Activated CD8-positive, alpha-beta T cell treated with anti-CD3 and anti-CD28 coated beads, Interleukin-2, amount 10 ng/mL, durations not matched to agents 7 days and 5 days (primary cell): Measurements from ENCODE around the gene SDSL. TPM values are rescaled to one million over a fixed set of nuclear protein-coding genes. Genes with fewer than 3 reads are reported as not detected.

ENCODE experiments used
- ATAC-seq: fragments of 150-1000 bp; cut with Tn5 transposase; one replicate; pipeline ENCODE4 v1.10.0; 2021; ENCODE audit warnings: moderate library complexity
- CTCF ChIA-PET: fragments of 350-600 bp; sonication (Branson Sonifier 250); formaldehyde crosslinking; loops from one replicate; lab custom pipeline; 2021; ENCODE audit warnings: antibody characterized with exemption; lab: Charles Lee
- POLR2A ChIA-PET: fragments of 350-600 bp; sonication (Branson Sonifier 250); formaldehyde crosslinking; loops from one replicate; lab custom pipeline; 2021; ENCODE audit warnings: antibody characterized with exemption; lab: Charles Lee
- DNase-seq: peaks from one replicate; pipeline ENCODE4 v3.0.0-alpha.2; 2020
- H3K27ac Mint-ChIP-seq: one replicate; pipeline ENCODE4 v1.8.0; 2021; ENCODE audit warnings: mild to moderate bottlenecking, mixed read lengths
- H3K27me3 Mint-ChIP-seq: one replicate; pipeline ENCODE4 v1.8.0; 2021; ENCODE audit warnings: low read depth, mixed read lengths
- H3K36me3 Mint-ChIP-seq: one replicate; pipeline ENCODE4 v1.8.0; 2021; ENCODE audit warnings: low read depth, mixed read lengths
- H3K4me1 Mint-ChIP-seq: one replicate; pipeline ENCODE4 v1.8.0; 2021; ENCODE audit warnings: low read depth, mixed read lengths
- H3K4me3 Mint-ChIP-seq: one replicate; pipeline ENCODE4 v1.8.0; 2021; ENCODE audit warnings: mild to moderate bottlenecking, mixed read lengths
- H3K9me3 Mint-ChIP-seq: one replicate; pipeline ENCODE4 v1.8.0; 2022; ENCODE audit warnings: mixed read lengths; ENCODE audit not compliant: insufficient read depth
- total RNA-seq, 2 experiments: library from RNA; stranded (reverse); gene quantifications; one replicate each; pipeline ENCODE4 v1.2.3, GENCODE V29; 2021

Gene SDSL
- total RNA-seq, 2 experiments from 2014 or later = 0.37 to 0.39 TPM

DNA sequence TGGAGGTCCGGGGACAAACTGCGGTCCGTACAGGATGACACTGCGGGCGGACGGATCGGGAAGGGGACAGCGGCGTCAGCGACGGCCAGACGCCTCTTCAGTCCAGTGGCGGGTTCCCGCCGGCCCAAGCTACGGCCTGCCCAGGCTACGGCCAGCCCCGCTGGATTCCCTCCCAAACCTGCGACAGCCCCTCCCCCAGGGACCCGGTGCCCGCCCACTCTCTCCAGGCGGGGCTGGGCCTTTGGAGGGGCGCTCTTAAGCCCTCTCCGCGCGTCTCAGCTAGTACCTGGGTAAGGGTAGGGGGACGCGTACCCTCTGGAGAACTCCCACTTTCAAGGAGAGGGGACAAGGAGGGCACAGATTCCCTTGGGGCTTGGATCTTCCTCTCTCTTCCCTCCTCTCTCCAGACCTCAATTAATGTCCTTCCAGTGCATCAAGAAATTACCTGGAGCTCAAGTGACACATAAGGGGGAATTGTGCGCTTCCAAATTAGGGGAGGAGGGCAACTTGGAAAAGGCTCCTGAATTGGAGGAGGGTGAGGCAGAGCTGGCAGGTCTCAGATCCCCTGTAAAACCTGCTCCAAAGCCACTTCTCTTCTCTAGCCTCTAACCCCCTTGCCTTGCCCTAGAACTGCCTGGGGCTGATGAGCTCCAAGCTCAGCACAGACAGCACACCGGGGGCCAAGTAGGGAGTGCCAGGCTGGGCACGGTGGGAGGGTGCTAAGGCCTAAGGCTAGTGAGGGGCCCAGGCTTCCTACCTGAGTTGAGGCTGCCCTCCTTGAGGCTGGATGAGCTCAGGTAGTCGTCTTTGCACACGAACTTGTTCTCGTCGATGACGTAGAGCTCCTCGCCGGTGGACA is 46.4 kb downstream of the SDSL start:
- POLR2A ChIA-PET = no interaction called here

DNA sequence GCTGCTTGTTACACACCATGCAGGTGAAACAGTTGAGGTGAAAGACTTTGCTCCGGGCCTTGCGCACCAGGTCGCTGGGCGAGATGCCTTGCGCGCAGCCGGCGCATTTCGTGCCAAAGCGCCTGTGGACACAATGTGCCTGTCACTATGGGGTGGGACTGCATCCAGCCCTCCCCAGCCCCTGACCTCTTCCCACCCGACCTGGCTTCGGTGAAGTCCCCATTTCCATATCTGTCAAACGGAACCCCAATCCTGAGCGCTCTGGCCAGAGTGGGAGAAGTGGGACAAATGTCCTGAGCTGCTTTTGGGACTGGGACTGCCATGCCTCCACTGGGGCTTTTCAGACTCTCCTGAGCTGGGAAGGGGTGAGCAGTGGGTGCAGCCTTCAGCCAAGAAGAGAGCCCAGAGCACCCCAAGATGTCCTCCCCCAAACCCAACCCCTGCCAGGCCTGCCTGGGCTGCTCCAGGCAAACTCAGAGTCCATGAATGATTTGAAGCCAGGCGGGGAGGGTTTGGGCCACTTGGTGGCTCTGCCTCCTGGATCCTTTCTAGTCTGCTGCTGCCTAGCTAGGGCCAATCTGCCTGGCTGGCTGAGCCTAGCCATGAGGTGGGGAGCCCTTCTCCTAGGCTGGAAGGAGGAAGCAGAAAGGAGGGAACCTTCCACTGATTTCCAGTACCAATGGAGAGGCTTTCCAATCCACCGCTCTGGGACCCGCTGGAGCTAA is 47.2 kb downstream of the SDSL start:
- CTCF ChIA-PET = no interaction called here
- ATAC-seq = no peak

More for the DNA sequence above, 46.4 kb downstream of the SDSL start:
- Mint-ChIP-seq H3K36me3 (peaks cover 5% of the 10 kb centered on the region), H3K4me3 (no peak overlapping the region), H3K9me3 (no peaks in the 10 kb centered on the region), H3K27ac (no peak overlapping the region), H3K4me1 (peaks cover 23% of the 10 kb centered on the region), H3K27me3 (peaks cover 81% of the 10 kb centered on the region)
- DNase-seq (no peak), ATAC-seq (no peak)
- CTCF ChIA-PET = no interaction called here

DNA sequence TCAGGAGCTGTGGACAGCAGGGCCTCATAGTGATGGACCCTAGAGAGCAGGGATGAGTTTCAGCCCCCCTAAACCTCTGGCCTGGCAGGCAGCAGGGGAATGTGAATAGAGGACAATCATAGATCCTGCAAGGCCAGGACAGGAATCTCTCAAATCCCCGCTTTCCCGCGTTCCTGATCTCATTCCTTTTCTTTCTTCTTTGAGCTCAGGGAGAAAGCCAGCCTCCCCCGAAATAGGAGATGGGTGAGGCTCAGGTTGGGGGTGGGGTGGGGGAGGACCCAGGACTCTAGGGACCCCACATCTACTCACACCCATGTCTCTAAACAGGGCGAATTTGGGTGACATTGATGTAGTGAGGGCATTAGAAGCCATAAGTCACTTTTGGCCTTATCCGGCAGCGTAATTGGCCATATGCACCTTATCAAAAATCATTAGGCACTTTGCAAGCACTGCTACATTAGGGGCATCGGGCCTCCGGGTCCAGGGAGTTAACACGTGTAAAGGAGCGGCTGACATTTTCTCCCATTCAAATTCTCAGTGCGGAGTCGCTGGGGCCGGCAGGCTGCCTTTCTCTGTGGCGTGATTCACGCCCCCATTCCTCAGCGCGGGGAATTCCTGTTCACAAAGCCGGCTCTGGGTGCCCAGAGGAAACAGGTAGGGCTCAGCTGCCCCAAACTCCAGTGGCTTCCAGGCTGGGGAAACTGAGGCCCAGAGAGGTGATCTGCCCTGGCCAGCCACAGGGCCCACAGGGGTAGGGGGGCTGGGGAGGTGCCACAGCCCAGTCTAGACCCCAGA is 48.0 kb downstream of the SDSL start:
- no peaks in the 10 kb centered on the region for H3K9me3 Mint-ChIP-seq
- H3K27me3 Mint-ChIP-seq = peaks cover 83% of the 10 kb centered on the region
- no peak overlapping the region for H3K27ac Mint-ChIP-seq
- H3K4me1 Mint-ChIP-seq = peaks cover 25% of the 10 kb centered on the region
- ChIA-PET POLR2A (no interaction called here), CTCF (no interaction called here)
- H3K36me3 Mint-ChIP-seq = no peaks in the 10 kb centered on the region
- DNase-seq = no peak
- ATAC-seq = no peak
- H3K4me3 Mint-ChIP-seq = no peak overlapping the region

More for the DNA sequence above, 47.2 kb downstream of the SDSL start:
- H3K27ac Mint-ChIP-seq = no peak overlapping the region
- H3K27me3 Mint-ChIP-seq = peaks cover 82% of the 10 kb centered on the region
- peaks cover 22% of the 10 kb centered on the region for H3K4me1 Mint-ChIP-seq
- H3K4me3 Mint-ChIP-seq = no peak overlapping the region
- no peaks in the 10 kb centered on the region for H3K36me3 Mint-ChIP-seq
- POLR2A ChIA-PET = no interaction called here
- no peak for DNase-seq
- no peaks in the 10 kb centered on the region for H3K9me3 Mint-ChIP-seq

DNA sequence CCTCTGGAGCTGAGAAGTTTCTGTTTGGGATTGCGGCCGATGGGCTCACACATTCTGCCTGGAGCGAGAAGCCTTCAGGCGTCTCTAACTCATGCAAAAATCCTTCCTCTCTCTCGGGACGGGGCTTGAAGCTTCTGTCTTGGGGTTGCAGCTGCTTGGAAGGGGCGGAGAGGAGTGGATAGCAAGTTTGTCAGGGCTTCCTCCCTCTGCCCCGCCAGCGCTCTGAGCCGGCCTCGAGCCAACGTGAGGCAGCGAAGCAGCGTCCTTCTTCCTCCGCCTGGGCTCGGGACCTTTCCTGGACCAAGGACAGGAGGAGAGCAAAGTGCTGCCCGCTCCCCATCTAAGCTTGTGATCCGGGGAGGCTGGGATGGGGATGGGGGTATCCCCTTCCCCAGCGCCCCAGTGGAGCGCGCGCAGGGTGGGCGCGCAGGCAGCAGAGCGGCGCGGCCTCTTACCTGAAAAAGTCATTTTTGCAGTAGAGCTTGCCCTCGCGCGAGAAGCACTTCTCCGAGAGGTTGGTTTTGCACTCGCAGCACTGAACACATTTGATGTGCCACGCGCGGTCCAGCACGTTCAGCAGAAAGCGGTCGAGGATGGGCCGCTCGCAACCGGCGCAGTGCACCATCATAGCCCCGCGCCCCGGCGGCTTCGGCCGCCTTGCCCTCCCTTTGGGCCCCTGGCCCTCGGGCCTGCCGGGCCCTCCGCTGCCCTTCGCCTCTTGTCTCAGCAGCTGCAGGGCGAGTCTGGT is 48.9 kb downstream of the SDSL start:
- peaks cover 23% of the 10 kb centered on the region for H3K4me1 Mint-ChIP-seq
- ChIA-PET POLR2A (no interaction called here), CTCF (no interaction called here)
- DNase-seq = no peak
- H3K36me3 Mint-ChIP-seq = no peaks in the 10 kb centered on the region
- H3K4me3 Mint-ChIP-seq = no peak overlapping the region
- H3K27me3 Mint-ChIP-seq = peaks cover 90% of the 10 kb centered on the region
- no peak overlapping the region for H3K27ac Mint-ChIP-seq
- H3K9me3 Mint-ChIP-seq = no peaks in the 10 kb centered on the region
- no peak for ATAC-seq

DNA sequence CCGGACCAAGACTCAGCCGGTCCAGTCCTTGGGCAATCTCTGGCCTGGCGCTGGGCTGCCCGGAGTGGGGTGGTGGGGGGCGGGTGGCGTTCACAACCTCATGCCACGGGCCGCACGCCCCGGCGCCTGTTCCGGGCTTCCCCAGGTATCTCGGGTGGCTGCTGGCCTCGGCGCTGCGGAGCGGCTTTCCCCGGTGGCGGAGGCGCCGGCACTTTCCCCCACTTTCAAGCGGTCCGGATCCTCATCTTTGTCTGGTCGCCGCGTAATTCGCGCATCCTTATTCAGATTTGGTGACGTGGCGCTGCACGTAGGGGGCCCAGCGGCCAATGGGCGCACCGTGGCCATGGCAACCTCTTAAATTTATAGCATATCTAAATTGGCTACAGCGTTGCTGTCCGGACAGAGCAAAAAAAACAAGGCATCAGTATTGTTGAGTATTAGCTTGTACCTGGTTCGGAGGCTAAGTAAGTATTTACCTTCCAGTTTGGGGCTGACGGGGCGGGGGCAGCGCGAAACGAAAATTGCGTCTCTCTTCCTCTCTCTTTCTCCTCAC is 49.5 kb downstream of the SDSL start, which contains the start of gene LHX5:
LHX5 (minus strand) TSS at position 253 of the 553 bp plus-strand sequence. CDS start 373 bp downstream, outside the sequence.
- Mint-ChIP-seq H3K36me3 (no peaks in the 10 kb centered on the region), H3K27ac (no peak within 1 kb of the TSS), H3K4me3 (no peak within 1 kb of the TSS), H3K4me1 (peaks cover 21% of the 10 kb centered on the region), H3K27me3 (peaks cover 85% of the 10 kb centered on the region), H3K9me3 (no peaks in the 10 kb centered on the region)
- ChIA-PET CTCF (no interaction called here), POLR2A (no interaction called here)
- no peak for ATAC-seq
- no peak for DNase-seq

DNA sequence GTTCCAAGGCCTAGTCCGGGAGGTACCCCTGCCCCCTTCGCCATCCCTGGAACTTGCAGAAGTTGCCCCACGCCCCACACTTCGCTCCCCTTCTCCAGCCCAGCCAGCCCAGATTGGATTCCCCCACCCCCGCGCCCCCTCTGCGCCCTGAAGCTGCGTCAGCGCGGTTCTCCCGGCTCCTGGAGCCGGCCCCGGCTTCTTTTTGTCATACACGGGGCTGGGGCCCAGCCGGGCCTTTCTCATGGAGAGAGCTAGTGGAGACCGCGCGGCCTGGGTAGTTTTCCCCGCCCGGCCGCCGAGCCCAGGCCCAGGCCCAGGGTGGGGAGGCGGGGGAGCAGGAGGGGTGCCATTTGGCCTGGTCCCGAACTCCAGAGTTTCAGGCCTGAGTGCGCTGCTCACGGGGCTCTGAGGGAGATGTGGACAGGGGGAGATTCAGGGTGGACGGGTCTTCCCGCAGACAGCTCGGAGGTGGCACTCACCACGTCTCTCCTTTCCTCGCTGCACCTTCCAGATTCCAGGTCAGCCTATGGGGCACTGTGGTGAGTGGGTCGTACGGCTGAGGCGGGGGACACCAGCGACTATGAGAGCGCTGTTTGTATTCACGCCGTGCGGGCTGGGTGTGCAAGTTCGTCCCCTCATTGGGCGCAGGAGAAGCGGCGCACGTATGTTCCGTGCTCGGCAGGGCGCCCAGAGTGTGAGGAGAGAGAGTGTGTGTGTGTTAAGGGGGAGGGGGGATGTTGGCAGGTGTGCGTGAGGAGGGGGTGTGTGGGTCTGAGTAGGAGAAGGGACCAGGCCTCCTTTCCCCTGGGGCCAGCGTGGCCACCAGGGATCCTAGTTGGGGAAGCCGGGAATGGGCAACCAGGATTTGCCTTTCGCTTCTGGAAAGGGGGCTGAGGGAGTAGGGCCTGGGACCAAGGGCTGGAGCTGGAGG is 50.3 kb downstream of the SDSL start:
- ChIA-PET CTCF (interaction anchor here (1.5 kb wide), 1 partner anchor 10 kb away, joined by 4 read pairs; no protein-coding TSS in a partner anchor), POLR2A (no interaction called here)
- Mint-ChIP-seq H3K4me3 (no peak overlapping the region), H3K27me3 (peaks cover 87% of the 10 kb centered on the region), H3K36me3 (no peaks in the 10 kb centered on the region), H3K27ac (no peak overlapping the region), H3K4me1 (peaks cover 17% of the 10 kb centered on the region), H3K9me3 (no peaks in the 10 kb centered on the region)
- DNase-seq (no peak), ATAC-seq (no peak)

GRCh38 chr12:113473400-113473799 is 51.2 kb downstream of the SDSL start:
- peaks cover 90% of the 10 kb centered on the region for H3K27me3 Mint-ChIP-seq
- H3K27ac Mint-ChIP-seq = no peak overlapping the region
- H3K36me3 Mint-ChIP-seq = no peaks in the 10 kb centered on the region
- POLR2A ChIA-PET = interaction anchor here (0.6 kb wide), 1 partner anchor 138 kb away, joined by 3 read pairs; no protein-coding TSS in a partner anchor
- H3K9me3 Mint-ChIP-seq = no peaks in the 10 kb centered on the region
- H3K4me3 Mint-ChIP-seq = no peak overlapping the region
- H3K4me1 Mint-ChIP-seq = peaks cover 13% of the 10 kb centered on the region
- DNase-seq (no peak), ATAC-seq (no peak)
- CTCF ChIA-PET = interaction anchor here (1.5 kb wide), 1 partner anchor 11 kb away, joined by 4 read pairs; no protein-coding TSS in a partner anchor

DNA sequence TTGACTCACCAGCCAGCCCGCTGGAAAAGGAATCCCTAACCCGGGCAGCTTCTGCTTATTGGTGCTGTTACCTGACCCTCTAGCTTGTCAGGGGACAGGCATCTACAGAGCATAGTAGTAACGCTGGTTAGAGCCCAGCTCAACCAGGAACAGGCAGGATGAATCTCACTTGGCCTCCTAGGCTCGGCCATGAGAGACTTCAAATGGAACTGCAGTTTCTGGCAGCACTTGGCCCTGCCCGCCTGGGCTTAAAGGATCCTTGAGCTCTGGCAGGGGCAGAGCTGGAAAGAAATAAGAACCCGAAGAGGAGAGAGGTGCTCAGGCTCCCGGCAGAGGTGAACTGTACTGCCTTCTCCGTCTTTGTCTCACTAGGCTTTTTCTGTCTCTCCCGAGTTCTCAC is 51.8 kb downstream of the SDSL start:
- H3K9me3 Mint-ChIP-seq = no peaks in the 10 kb centered on the region
- H3K27me3 Mint-ChIP-seq = peaks cover 89% of the 10 kb centered on the region
- H3K27ac Mint-ChIP-seq = no peak overlapping the region
- H3K36me3 Mint-ChIP-seq = no peaks in the 10 kb centered on the region
- peaks cover 10% of the 10 kb centered on the region for H3K4me1 Mint-ChIP-seq
- POLR2A ChIA-PET = interaction anchor here (0.6 kb wide), 1 partner anchor 138 kb away, joined by 3 read pairs; no protein-coding TSS in a partner anchor
- DNase-seq (no peak), ATAC-seq (no peak)
- H3K4me3 Mint-ChIP-seq = peak overlapping the region; percentile 37
- CTCF ChIA-PET = interaction anchor here (1.5 kb wide), 1 partner anchor 12 kb away, joined by 4 read pairs; no protein-coding TSS in a partner anchor

- H3K27ac Mint-ChIP-seq = no peak overlapping the region
- H3K4me3 Mint-ChIP-seq = peak overlapping the region; percentile 37
- peaks cover 89% of the 10 kb centered on the region for H3K27me3 Mint-ChIP-seq
- ATAC-seq (no peak), DNase-seq (no peak)
- CTCF ChIA-PET = no interaction called here
- peaks cover 2% of the 10 kb centered on the region for H3K36me3 Mint-ChIP-seq
- H3K9me3 Mint-ChIP-seq = no peaks in the 10 kb centered on the region
- POLR2A ChIA-PET = no interaction called here
- H3K4me1 Mint-ChIP-seq = peaks cover 13% of the 10 kb centered on the region
Measured at GRCh38 chr12:113474635-113475436, 52.7 kb downstream of the SDSL start.
